SIG-M5 treated with dmso at 0.1 percent for 504 hours (cell line): Measurements from ENCODE around the gene LARP4B.
"Not testable (repeated sequence)": the region's sequence is repeated elsewhere in the genome, so short reads cannot be mapped to it uniquely, and the experiment has no call there.

Source experiments
- DNase-seq: peaks from one replicate; lab custom pipeline; 2025; ENCODE audit not compliant: unreplicated experiment; lab: John Stamatoyannopoulos, UW

Gene LARP4B

DNA sequence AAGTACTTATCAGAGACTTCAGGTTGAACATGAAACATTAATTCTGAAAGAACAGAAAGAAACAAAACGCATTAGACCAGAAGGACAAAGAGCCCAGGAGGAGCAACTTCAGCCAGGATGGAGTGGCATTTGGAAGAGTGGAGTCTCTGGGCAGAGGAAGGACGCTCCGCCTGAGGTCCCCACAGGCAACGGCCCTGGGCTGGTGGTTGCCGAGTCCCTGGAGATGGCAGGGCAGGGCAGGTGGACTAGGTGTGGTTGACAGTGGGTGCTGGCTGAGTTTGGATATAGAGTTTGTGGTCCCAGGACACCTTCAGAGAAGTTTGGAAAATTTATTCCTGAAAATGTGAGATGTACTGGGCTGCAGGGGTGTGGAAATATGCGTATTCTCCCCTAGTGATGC, 27.4 kb upstream of the LARP4B start:
- DNase-seq: no peak

DNA sequence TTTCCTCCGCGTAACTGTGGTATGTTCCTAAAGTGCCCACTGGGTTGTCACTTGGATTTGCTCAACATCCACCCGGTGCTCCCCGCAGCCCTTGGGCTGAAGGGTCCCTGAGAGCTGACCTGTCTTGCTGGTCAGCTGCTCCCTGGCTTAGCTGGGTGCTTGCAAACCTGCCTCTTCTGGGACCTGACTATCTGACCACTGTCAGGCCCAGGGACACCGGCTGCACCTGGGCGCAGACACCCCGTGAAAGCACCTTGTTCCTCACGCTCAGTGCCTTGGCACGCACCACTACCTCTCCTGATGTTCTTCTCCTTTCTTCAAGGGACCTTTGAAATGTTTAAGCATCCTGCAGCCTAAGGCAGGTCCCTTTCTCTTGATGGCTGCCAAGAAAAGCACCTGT, 26.6 kb upstream of the LARP4B start:
- DNase-seq: no peak

DNA sequence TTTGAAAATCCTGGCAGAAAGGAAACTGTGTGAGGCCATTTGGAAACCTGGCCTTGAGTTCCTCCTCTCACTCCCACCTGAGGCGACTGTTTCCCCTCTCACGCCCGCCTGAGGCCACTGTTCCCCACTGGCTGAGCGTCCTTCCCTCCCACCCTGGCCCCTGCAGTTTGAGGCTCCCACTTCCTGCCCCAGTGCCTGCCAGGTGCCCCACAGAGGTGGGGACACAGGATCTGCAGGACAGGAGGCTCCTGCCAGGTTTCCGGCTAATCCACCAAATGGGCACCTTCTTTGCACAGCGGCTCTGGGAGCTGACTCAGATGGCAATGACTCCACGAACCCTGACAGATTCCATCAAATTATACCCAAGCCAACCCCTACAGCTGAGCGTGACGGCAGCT, 24.3 kb upstream of the LARP4B start:
- no peak for DNase-seq

DNA sequence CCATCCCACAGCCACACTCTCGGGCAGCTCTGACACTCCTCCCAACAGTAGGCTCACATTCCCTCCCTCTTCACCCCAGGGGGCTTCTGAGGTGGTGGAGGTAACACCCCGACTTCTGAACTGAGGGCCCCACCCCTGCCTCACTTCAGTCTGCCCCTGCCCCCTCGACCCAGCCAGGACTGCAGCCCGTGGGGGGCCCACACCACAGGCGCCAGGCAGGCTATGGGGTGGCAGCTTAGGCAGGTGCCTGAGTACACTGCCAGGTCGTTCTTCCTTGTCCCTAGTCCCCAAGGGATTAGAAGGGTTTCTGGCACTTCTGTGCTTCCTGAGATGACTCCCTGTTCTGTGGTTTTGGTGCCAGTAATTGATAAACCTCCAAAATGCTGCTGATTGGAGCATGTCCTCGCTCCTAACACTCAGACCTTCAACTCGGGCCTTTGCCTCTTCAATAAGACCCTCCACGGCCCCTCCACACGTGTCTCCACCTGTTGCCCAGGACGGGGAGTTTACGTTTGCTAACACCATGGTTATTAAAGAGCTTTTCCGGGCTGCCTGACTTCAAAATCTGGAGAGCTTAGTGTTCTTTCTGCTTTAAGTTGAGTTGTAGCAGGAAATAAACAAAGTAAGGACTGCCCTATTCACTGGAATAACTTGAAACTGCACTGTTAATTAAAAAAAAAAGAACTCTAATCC, 23.8 kb upstream of the LARP4B start:
- no peak for DNase-seq

DNA sequence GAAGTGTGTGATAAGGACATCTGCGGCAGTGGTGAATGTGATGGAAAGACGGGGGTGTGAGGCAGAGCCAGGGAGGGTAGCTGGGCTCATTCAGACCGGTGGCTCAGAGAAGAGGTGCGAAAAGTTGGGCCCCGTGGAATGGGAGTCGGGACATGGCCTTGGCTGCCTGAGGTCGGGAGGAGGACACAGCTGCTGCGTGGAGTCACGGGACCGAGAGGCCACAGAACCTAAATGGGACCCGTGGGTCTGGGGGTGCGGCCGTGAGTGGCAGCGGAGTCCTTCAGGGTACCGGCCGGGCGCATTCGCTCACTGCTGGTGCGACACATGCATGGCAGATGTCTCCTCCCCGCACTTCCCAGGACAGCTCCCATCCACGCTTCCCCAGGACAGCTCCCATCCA, 22.9 kb upstream of the LARP4B start:
- DNase-seq: no peak

DNA sequence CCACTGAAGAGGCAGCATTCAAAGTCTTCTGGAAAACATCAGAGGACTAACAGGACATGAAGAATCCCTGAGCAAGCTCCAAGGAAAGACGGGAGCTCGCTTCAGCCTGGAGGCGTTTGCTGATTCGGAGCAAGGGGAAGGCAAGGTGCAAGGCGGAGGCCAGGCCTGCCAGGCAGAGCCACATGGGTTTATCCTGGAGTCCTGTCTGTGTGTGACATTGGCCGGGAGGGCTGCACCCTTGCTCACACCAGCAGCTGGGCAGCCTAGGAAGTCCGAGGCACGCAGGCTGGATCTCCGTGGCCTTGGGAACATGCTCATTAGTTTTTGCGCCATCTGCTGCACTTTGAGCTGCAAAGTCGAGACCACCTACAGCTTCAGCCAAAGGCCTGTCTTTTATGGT, 22.3 kb upstream of the LARP4B start:
- DNase-seq: no peak

DNA sequence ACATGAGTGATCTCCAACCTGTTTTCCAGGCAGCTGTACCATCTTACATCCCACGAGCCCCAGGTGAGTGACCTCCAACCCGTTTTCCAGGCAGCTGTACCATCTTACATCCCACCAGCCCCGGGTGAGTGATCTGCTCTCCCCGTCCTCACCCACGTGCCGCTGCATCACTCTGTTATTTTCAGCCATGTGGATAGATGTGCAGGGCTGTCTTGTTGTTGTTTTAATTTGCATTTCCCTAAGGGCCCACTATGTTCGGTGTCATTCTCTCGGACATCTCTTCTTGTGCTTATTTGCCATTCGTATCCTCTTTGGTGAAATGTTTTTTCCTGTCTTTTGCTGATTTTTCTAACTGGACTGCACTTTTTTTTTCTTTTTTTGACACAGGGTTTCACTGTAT, 17.9 kb upstream of the LARP4B start:
- no peak for DNase-seq

DNA sequence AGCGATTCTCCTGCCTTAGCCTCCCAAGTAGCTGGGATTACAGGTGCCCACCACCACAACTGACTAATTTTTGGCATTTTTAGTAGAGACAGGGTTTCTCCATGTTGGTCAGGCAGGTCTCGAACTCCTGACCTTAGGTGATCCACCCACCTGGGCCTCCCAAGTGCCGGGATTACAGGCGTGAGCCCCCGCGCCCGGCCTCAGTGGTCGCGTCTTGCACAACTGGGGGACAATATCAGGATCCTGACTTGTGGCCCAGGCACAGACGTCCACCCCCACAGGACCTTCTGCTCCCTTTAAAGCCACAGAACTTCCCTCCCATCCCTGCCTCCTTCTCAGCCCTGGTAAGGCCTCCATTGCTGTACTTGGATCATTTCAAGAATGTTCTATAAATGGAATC, 16.8 kb upstream of the LARP4B start:
- no peak for DNase-seq

DNA sequence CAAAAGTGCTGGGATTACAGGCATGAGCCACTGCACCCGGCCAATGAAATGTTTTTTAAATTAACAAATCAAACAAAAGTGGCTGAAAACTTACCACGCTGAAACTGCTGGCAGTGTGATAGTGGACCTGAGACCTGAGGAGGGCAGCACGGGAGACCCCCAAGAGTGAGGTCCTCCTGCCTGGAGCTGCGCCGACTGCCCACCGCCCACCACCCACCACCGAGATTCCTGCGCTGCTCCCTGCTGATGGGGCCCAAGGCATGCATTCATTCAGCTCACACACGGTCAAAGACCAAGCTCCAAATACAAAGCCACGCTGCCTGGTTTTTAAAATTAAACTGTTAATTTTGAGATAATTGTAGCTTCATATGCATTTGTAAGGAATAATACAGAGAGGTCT, 16.4 kb upstream of the LARP4B start:
- DNase-seq: no peak

DNA sequence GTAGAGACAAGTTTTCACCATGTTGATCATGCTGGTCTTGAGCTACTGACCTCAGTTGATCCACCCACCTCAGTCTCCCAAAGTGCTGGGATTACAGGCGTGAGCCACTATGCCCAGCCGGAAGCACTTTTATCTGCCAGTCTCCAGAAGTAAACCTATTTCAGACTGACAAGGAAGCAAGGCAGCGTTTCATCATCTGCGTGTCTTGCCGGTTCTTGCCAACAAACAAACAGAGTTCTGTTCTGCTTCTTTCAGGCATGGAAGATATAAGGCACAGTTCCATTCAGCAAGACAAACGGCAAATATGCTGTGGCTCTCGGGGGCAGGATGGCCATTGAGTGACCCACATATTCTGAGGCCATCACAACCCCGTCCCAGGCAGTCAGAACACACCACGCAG, 15.5 kb upstream of the LARP4B start:
- DNase-seq: no peak

DNA sequence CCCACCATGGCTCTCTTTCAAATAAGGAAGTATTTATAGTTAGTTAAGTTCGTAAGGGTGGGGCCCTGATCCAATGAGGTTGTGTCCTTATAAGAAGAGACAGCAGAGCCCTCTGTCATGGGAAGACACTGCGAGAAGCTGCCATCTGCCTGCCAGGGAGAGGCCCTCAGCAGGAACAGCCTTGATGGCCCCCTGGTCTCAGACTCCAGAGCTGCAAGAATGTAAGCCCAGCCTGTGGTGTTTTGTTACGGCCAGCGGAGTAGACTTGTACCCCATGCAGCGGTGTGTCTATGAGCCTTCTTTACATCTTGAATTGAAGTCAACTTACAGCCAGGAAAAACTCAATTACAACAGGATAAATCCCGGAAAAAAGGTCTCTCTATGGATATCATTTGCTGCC, 14.3 kb upstream of the LARP4B start:
- DNase-seq: no peak

DNA sequence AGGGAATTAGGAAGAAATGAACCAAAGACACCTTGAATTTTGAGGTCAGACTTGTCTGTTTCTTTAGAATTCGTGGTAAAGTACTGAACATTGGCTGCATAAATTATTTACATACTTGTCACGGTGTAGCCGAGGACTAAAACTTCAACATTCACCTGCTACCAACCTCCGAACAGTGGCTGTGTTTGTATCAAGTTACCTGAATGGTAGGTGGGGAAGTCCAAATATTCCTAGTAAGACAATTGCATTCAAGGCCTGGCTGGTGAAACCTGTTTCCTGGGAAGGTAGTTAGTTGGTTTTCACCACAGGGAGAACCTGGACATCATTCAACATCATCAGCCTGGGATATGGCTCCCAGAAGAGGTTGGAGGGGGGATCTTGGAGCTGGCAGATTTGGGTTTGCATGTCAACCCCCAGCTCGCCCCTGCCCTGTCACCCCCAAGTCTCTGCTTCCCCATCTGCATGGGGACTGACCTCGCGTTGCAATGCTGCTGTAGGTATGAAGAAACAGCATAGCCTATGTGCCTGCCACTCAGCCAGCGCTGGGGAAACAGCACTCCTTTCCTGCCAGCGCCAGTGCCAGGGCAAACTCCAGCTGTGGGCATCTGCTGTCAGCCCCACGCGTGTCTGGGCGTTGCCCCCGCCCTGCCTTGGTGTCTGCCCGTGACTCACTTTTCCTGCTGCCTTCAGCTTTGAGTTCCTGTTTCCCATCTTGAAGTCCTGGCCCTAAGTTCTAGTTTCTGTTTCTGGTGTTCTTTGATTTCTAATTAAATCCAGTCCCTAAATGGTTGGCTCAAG, 12.7 kb upstream of the LARP4B start:
- peak; percentile 74 for DNase-seq

DNA sequence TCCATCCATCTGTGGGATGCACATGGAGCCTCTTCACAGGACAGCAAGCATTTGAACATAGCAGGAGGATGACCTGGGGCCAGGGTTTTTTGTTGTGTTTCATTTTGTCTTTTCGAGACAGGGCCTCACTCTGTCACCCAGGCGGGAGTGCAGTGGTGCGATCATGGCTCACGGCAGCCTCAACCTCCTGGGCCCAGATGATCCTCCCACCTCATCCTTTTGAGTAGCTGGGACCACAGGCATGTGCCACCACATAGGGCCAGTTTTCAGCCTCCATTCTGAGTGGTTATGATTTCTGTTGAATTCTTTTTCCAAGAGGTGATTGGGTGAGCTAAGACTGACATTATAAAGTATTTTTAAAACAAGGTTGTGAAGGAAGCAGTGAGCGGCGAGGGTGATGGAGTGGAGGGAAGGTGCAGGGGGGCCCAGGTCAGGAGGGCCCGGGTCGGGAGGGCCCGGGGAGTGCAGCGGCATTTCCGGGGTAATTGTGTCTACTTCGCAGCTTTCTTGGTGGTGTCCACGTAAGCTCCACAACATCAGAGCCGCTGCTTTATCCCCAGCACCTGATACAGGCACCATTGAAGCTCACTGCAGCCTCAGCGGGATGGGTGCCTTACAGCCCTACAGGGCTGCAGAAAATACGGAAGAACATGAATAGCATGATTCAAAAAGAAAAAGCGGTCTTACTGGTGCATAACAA, 12.0 kb upstream of the LARP4B start:
- no peak for DNase-seq

DNA sequence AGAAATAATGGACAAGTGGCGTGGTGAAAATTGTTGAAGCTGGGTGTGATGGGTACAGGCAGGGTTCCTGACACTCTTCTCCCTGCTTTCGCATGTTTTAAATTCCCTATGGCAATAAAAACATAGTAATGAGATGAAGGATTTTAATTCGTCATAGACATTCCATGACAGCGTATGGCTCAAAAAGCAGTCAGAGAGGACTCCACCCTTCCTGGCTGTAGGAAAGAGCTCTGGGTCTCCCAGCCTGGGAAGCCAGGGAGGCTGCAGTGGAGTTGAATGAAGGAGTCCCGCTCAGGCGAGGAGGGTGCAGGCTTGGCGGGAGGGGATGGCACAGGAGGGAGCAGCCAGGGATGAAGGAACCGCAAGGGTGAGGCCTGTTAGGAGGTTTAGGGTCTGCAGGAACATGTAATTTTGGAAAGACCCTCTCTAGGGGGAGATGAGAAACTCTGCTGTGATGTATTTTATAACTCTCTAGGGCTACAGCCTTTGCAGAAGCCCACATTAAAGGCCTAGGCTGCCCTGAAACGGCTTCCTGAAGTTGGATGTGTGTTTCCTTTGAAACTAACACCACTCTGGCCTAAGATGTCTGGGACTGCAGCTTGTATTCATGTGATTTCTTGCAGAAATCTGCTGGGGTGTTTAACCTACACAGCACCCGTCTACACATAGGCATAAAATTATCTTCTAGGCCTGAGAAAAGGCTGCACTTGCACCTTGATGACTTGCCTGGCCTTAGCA, 7.6 kb upstream of the LARP4B start:
- DNase-seq: no peak

DNA sequence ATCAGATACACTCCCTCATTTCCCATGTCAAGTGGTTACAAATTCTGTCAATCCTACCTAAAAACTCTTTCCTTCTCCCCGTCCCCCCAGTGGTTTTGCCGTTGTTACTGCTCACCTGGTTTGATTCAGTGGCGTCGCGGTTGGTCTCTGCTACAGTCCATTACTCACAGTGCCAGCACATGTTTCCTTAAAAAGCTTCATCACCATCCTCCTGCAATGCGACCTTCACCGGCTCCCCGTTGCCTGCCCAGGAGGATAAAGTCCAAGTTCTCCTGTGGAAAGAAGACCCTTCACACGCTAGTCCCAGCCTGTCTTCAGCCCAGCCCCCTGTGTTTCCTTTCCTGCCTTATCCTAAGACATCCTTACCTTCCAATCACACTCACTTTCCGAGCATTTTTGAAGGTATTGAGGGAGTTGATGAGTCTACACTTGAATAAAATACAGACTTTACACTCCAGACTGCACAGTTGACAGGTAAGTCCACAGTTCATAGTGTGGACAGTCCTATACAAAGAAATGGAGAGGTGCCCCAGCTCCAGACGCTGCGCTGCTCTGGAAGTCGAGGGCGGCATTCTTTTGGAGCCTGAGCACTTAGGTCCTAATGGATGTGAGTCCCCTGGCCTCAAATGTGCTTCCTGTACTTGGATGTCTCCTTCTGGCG, 3.4 kb upstream of the LARP4B start:
- no peak for DNase-seq

DNA sequence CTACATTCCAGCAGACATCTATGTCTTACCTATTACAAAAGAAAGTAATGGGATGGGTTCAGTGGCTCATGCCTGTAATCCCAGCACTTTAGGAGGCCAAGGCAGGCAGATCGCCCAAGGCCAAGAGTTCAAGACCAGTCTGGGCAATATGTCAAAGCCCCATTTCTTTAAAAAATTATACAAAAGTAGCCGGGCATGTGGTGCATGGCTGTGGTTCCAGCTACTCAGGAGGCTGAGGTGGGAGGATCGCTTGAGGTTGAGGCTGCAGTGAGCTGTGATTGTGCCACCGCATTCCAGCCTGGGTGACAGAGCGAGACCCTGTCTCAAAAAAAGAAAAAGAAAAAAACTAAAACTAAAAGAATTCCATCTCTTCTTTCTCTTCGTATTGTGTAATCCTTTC, 2.7 kb upstream of the LARP4B start:
- not testable (repeated sequence) for DNase-seq

DNA sequence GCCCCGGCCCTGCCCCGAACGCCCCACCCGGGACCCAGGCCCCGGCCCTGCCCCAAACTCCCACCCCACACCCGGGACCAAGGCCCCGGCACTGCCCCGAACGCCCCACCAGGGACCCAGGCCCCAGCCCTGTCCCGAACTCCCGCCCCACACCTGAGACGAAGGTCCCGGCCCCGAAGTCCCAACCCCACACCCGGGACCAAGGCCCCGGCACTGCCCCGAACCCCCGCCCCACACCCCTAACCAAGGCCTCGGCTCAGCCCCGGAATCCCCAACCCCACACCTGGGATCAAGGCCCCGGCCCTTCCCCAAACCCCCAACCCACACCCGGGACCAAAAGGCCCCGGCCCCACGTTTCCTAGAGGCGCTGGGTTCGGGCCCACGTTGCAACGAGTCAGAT, 1.1 kb upstream of the LARP4B start:
- DNase-seq: no peak

DNA sequence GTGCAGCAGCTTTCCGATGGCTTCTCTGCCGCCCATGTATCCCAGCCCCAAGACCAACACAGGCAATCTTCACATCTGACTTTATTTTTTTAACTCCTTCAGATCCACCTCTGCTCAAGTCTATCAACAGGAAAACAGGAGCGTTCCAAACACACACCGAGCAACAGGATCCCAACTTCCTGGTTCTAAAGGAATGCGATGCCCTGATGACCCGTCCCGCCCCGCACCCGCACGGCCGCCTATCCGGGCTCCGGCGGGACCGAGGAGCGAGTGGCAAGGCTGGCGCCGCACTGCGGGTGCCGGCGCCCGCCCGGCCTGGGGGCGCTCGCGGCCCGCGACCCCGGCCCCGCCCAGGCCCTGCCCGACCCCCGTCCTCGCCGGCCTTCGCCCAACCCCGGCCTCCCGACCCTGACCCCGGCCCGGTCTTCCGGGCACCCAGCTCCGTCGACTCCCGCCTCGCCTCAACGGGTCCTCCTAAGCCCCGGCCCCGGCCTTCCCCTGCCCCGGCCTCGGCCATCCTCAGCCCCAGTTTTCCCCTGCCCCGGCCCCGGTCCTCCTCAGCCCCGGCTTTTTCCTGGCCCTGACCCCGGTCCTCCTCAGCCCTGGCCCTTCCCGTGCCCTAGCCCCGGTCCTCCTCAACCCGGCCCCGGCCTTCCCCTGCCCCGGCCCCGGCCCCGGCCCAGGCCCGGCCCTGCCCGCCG, 730 bp downstream of the LARP4B start:
- peak; percentile 24 for DNase-seq

DNA sequence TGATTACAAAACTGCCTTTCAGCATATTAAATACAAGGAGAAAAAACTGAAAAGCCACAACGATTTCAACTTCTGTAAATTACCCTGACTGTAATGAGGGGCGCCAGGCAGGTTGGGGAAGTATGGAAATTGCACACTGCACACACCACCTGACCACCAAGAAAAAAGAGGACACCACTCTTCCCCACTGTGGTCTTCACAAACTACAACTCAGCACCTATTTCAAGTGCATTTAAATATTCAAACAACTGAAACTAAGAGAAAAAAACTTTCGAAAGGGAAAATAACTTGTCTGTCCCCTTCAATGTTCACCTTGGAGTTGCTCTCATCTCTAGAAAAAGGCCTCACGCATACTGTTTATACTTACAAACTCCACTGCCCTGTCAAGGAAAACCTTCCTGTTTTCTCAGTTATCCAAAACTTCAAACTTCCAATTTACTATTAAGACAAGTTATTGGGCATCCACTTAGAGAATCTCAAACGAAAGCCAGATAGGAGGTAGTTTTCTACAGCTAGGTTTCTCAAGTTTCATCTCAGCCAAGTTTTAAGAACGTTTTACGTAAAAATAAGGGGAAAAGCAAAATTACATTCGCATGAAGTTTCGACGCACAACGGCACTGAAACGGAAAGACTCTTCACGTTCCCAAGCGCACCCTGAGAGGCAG, 1.4 kb downstream of the LARP4B start:
- peak; percentile 80 for DNase-seq

DNA sequence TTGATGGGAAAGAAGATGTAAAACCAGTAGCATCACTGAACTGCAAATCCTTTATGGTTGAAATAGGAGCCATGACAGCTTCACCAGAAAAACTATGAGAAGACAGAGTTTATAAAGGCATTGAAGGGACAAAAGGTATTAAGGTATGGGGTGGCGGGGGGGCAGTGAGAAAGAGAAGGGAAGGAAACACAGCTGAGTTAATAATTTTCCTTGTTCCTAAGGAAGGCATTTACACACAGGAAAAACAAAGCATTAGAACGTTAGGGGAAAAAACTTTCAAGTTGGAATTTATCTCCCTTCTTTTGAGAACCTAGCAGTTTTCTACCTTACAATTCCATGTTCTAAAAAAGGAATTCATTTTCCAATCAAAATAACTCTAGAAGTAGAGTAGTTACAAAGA, 4.4 kb downstream of the LARP4B start:
- DNase-seq: no peak
